GM18507 (cell line): Measurements from ENCODE around the gene RASA3.
"Not testable (repeated sequence)": the region's sequence is repeated elsewhere in the genome, so short reads cannot be mapped to it uniquely, and the experiment has no call there.

Experiments used
- DNase-seq: peaks from one replicate; pipeline ENCODE4 v3.0.0; 2011; ENCODE audit warnings: low read depth; ENCODE audit not compliant: insufficient read length; ENCODE audit errors: extremely low spot score
- FAIRE-seq: peaks from 2 replicates; lab custom pipeline; 2011; peaks lifted over from hg19 to GRCh38; lab: Jason Lieb, UNC

Gene RASA3

GRCh38 chr13:114158869-114159666 lies 26.6 kb upstream of the RASA3 start:
- peak; percentile 78 for FAIRE-seq
- not testable (repeated sequence) for DNase-seq

- DNase-seq (no peak), FAIRE-seq (no peak)
Observed at GRCh38 chr13:114157869-114158495, 25.6 kb upstream of the RASA3 start.

GRCh38 chr13:114155926-114156883 lies 23.8 kb upstream of the RASA3 start:
- DNase-seq (no peak), FAIRE-seq (no peak)

DNA sequence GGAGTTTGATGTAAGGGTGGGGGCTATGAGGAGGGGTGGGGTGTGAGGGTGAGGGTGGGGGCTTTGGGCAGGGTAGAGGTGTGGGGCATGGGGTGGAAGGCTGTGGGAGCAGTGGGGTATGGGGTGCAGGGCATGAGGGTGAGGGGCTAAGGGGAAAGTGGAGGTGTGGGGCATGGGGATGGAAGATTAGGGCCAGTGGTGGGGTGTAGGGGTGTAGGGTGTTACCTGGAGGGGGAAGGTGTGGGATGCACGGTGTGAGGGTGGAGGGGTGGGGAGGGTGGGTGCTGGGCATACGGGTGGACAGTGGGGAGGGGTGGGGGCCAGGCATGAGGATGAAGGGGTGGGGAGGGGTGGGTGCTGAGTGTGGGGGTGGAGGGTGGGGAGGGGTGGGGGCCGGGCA lies 22.9 kb upstream of the RASA3 start:
- DNase-seq (no peak), FAIRE-seq (no peak)

DNA sequence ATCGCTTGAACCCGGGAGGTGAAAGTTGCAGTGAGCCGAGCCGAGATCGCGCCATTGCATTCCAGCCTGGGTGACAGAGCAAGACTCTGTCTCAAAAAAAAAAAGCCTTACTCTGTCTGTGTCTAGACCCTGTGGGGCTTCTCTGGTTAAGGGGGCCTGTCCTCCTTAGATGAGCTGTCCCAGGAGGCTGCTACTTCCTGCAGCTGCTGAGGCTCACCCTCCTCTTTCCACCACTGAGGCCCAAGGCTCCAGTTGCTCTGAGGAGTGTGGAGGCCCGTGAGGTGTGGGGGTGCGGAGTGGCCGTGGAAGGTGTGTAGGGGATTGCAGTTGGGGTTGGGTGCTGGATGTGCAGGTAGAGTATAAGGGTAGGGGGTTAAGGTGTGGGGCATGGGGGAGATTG lies 22.1 kb upstream of the RASA3 start:
- FAIRE-seq: no peak
- DNase-seq: no peak

DNA sequence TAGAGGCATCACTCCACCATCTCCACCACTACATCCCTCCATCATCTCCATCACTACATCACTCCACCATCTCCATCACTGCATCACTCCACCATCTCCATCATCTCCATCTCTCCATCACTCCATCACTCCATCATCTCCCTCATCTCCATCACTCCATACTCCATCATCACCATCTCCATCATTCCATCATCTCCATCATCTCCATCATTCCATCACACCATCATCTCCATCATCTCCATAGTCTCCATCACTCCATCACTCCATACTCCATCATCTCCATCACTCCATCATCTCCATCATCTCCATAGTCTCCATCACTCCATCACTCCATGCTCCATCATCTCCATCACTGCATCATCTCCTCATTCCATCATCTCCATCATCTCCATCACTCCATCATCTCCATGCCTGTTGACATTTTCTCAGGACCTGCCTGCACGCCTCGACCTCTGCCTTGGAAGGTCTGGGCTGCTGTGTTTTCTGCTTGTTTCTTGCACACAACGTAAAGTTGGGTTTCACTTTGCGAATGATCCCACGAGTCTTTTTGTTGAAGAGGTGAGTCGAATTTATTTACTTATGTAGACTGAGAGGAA lies 21.2 kb upstream of the RASA3 start:
- DNase-seq: no peak
- FAIRE-seq: no peak

DNA sequence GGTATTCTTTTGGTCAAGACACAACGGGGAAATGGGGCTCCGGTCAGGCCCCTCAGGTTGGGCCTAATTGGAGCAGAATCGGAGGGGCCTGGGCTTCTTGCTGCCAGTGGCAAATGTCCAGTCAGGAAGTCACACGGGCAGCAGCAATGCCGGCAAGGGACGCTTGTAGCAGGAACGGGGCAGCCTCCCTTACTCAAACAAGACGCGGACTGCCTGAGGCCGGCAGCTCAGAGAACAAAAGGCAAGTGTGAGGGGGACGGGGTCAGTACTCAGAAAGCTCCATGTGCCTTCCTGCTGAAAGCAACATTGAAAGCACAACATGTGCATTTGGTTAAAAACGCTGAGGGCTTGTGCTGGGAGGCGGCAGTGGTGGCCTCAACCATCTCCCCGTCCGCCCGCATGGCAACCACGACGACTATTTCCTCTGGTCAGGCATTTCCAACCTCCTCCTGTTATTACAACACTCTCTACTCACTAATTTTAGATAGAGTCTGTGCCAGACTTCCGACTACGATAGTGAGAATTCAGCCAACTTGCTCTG lies 20.5 kb upstream of the RASA3 start:
- FAIRE-seq (no peak), DNase-seq (no peak)

- DNase-seq: no peak
- FAIRE-seq: no peak
Observed at GRCh38 chr13:114152285-114152645, 19.8 kb upstream of the RASA3 start.

DNA sequence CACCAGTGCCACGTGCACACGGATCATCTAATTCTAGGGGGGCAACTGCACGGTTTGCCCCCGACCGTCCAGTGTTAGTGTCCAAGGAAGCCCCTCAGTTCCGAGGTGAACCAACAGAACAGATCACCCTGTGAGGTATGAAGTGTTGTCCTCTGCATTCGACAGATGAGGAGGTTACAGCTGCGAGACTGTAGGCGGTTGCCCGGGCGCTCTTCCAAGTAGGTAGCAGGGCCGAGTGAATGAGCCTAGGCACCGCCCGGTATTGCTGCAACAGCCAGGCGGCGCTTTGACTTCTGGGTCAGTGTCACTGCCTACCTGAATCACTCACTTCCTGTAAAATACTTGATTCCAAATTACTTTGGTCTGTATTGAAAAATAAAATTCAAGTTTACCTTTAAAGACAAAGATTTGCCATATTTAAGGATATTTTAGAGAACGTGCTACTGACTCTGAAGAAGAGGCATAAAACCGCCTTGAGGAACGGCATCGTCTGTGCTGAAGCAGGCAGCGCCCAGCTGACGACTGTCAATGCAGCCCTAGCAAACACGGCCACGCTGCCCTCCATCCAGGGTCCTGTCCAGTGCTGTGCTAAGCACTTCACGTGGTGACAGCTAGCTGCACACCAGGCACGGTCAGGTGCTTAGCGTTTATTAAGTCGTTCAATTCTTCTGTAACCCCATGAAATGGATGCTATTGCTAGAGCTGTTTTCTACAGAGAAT lies 19.3 kb upstream of the RASA3 start:
- no peak for DNase-seq
- no peak for FAIRE-seq

DNA sequence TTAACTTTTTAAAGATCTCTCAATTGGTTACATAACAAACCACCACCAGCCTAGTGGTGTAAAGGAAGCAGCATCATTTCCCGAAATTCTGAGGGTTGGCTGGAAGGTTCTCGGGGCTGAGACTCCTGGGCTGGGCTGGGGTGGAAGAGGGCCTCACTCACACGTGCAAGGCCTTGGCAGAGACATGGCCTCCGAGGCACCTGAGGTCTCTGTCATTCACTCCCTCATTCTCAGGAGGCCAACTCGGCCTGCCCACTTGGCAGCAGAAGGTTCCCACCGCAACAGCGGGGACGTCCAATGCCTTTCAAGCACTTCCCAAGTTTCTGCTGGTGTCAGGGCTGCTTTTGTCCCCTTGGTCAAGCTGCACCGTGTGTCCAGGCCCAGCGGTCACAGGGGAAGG lies 18.6 kb upstream of the RASA3 start:
- DNase-seq: no peak
- FAIRE-seq: no peak

- DNase-seq: no peak
- FAIRE-seq: no peak
Observed at GRCh38 chr13:114149774-114150740, 17.6 kb upstream of the RASA3 start.

DNA sequence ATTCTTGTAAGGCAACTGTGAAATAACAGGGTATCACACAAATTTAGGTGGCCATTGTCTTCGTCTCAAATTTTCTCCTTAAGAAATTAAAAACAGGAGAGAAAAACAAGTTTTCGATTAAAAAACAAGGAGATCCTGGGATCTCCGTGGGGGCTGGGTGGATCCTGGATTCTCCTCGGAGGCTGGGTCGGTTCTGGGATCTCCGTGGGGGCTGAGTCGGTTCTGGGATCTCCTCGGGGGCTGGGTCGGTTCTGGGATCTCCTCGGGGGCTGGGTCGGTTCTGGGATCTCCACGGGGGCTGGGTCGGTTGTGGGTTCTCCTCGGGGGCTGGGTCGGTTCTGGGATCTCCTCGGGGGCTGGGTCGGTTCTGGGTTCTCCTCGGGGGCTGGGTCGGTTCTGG lies 16.5 kb upstream of the RASA3 start:
- not testable (repeated sequence) for FAIRE-seq, DNase-seq

DNA sequence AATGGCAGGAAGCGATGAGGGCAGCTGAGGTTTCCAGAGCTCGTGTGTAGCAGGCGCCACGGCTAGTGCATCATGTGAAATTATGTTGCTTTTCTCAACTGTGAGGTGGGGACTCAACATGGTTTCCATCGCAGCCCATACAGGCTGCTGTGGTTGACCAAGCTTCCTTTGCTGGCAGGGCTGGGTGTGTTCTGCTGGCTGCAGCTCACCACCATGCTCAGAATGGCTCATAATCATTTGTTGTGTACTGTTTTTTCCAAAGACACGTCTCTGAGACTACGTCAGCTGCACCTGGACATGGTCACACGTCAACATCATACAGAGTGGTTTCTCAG lies 16.1 kb upstream of the RASA3 start:
- DNase-seq: no peak

DNA sequence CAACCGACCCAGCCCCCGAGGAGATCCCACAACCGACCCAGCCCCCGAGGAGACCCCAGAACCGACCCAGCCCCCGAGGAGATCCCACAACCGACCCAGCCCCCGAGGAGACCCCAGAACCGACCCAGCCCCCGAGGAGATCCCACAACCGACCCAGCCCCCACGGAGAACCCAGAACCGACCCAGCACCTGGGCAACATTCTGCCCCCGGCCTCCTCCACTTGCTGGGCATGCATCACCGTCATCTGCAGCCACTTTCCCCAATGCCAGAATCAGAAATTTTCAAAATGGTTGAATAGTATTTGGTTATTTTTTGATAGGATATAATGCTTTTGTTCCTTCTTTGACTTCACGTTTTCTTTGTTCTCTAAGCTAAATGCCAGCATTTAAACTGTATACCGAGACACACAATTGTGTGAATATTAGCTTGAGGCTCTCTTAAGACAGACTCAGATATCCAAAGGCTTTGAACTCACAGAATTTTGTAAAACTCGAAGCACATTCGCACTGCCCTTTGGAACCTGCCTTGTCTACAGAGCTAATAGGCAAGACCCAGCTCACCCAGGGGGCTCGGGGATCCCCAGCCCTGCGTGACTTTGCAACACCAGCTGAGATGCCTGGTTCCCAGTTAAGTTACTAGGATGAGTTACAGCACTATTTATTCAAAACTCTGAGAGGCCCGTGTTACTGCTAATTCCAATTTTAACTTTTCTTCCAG lies 15.5 kb upstream of the RASA3 start:
- FAIRE-seq (no peak), DNase-seq (no peak)

More for the DNA sequence above, 16.1 kb upstream of the RASA3 start:
- peak; percentile 96 for FAIRE-seq

DNA sequence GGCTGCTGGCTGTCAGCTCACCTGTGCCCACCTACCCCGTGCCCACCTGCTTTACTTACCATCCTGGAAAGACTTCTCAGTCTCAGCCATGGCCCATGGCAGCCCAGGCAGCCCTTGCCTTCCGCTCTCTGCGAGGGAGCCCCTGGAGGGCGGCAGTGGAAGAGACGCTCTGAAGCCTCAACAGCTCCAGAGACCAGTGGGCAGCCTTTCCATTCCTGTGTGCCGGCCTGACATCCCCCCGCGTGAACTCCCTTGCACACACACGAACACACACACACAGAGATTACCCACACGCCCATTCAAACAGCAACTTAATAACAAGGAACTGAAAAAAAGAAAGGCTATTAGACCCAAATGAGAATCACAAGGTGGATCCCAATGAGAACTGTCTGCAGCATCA lies 14.2 kb upstream of the RASA3 start:
- DNase-seq (no peak), FAIRE-seq (peak; percentile 87)

- no peak for FAIRE-seq
- no peak for DNase-seq
Observed at GRCh38 chr13:114146173-114146572, 13.8 kb upstream of the RASA3 start.

DNA sequence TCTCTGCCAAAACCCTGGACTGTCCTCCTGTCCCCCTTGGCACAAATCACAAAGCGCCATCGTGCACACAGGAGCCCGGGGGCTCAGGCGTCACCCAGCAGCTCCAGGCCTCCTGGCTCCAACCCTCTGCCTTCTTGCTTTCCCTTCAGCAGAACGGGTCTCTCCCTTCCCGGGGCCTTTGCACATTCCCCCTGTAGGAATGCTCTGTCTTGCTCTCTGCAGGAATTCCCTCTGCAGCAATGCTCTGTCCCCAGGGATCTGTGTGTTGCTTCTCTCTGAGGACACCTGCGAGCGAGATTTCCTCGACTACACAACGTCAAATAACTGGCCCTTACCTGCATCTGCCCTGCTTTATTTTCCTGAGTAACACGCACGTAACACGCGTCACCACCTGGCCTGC lies 13.3 kb upstream of the RASA3 start:
- DNase-seq: no peak
- FAIRE-seq: no peak
